ENCODE results near the gene RSAD1. TPM values are rescaled to one million over a fixed set of nuclear protein-coding genes. Genes with fewer than 3 reads are reported as not detected.

Gene RSAD1
- total RNA-seq, 4 donors from 2014 or later = 18.7 to 25.9 (median 23.4) TPM

DNA sequence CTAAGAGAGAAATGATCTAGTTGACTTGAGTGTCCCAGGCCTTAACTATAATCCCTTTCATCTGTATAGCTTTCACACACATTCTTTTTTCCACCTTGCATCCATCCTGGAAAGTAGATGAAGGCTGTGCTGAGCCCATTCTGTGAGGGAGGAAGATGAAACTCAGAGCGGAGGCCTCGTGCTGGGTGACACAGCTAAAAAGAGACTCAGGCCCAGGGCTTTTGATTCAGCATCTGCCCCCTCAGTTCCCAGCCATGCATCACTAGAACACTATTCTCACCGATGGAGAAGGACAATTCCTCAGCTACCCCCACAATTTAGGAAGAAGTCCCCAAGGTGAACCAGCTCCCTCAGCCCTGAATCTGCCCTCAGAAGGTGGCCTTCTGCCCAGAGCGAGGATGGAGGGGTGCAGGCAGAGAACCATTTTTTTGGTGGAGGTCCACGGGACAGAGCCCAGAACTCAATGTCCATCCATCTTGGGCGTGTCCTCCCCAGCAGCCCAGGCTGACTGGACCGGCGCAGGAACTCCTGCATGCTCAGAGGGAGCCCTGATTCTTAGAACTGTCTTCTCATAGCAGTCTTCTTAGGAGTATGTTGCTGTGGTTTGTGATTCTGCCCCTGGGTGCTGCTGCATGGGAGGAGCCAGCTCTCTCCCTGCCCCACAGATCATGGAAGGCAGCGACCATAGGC, 23.8 kb downstream of the RSAD1 start:
- ATAC-seq (ENCODE audit: low FRiP score) (no peak), DNase-seq (ENCODE audit: low spot score) (no peak)
- TF ChIP-seq, protein P1, sequence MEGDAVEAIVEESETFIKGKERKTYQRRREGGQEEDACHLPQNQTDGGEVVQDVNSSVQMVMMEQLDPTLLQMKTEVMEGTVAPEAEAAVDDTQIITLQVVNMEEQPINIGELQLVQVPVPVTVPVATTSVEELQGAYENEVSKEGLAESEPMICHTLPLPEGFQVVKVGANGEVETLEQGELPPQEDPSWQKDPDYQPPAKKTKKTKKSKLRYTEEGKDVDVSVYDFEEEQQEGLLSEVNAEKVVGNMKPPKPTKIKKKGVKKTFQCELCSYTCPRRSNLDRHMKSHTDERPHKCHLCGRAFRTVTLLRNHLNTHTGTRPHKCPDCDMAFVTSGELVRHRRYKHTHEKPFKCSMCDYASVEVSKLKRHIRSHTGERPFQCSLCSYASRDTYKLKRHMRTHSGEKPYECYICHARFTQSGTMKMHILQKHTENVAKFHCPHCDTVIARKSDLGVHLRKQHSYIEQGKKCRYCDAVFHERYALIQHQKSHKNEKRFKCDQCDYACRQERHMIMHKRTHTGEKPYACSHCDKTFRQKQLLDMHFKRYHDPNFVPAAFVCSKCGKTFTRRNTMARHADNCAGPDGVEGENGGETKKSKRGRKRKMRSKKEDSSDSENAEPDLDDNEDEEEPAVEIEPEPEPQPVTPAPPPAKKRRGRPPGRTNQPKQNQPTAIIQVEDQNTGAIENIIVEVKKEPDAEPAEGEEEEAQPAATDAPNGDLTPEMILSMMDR (IDR thresholded peaks at IDR 0.05) = no peak

DNA sequence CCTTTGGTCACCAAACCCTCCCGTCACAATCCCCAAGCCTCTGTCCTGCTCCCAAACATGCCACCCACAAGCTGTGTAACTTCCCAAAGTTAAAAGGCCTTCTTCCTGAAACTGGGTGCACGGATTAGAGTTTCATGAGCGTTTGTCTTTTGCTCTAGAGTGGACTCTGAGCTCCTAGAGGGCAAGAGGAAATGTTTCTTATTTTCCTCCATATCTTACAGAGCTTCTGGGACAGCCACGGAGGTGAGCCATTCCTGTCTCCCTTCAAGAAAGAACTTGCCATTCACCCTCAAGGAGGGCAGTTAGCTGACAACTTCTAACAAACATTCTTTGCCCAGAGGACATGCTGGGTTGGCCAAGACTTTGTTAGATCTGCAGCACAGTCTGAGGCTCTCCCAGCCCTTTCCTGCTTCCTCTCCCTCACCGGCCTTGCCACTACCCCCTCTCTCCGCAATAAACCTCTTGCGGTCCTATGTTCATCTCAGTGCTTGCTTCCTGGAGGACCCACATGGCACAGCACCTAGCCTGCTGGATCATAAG, 27.0 kb downstream of the RSAD1 start:
- no peak for ATAC-seq (ENCODE audit: low FRiP score)
- TF ChIP-seq, protein P1 (IDR thresholded peaks at IDR 0.05) = no peak
- no peak for DNase-seq (ENCODE audit: low spot score)

DNA sequence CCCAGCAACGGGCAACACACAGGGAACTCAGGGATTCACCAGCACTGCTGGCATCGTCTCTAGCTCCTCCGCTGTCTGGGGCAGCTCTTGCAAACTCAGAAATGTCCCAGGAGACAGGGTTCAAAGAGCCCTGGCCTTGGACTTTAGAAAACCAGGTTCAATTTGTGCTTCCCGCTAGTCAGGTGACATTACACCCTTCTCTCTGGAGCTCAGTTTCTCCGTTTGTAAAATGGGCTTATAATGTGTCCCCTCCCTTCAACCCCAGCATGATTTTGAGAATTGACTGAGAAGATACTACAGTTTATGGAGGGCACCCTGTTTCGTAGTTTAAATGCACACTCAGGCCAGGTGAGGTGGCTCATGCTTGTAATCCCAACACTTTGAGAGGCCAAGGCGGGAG, 27.6 kb downstream of the RSAD1 start:
- no peak for ATAC-seq (ENCODE audit: low FRiP score)
- TF ChIP-seq, protein P1 (IDR thresholded peaks at IDR 0.05) = no peak
- DNase-seq (ENCODE audit: low spot score) = no peak

DNA sequence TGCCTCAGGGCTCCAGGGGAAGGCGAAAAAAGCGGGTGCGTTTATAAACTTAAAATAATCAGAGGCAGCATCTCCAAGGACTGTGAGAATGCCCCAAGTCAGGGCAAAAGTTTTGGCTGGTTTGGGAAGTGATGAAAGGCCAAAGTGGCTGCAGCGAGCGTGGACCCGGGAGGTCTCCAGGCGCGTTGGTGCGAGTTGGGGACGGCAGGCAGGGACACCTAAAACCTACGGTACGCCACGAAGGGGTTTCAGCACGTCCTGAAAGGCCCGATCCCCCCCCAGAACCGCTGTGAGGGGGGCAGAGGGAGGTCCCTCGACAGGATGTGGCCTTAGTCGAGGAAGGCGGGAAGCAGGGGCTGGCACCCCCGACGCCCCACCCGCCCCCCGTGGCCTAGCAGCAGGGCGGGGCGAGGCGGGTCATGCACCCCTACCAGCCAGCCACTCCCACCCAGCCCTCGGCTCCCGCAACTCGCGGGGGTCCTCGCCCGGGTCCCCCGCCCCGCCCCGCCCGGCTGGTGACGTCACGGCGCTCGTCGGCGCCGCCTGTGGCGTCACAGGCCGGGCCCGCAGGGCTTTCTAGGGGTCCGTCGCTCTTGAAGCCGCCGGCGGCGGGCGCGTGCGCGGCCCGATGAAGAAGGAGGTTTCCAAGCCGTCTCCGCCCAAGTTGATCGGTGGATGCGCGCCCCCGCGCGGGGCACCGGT, 29.4 kb downstream of the RSAD1 start, which contains the start of gene MYCBPAP:
Gene MYCBPAP (plus strand): TSS at position 569 of the 702 bp plus-strand sequence. CDS start 236 bp downstream, outside the sequence.
- DNase-seq (ENCODE audit: low spot score) (peak; percentile 73), ATAC-seq (ENCODE audit: low FRiP score) (peak; percentile 83)
- TF ChIP-seq, protein P1 (IDR thresholded peaks at IDR 0.05) = no peak

DNA sequence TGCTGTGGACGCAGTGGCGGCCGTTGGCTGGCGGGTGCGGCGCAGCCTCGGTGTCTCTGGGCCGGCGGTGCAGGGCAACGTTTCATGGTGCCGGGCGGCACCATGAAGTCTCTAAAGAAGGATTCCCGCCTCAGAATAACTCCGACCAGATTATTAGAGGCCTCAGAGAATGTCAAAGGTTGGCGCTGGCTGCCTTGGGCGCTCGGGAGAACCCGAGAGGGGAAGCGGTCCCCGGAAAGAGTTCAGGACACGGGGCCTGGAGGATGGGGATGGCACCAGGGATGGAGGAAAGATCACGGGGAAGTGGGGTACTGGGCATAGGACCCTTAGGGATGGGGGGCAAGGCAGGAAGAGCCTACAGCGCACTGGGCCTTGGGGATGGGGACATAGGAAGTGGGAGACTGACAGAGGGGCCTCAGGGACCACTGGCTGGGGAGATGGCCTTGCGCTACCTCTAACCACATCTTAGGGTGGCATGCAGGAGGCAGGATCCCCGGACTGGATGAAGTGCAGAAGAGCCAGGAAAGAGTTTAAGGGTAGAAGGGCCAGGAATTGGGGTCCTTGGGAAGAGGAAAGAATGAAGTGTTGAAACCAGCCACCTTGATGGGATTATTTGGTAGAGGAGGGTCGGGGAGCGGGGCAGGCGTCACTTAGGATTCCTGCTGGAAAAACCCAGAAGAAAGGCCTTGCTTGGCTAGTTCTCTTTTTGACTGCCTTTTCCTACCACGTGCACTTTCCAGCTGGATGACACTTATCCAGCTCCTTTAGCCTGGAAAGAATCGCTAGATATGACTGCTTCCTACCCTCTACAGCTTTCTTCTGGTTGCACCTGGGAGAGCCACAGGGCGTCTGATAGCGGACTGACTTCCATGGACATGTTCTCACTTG, 30.2 kb downstream of the RSAD1 start:
- DNase-seq (ENCODE audit: low spot score) (no peak), ATAC-seq (ENCODE audit: low FRiP score) (peak; percentile 10)
- TF ChIP-seq, protein P1 (IDR thresholded peaks at IDR 0.05) = no peak

DNA sequence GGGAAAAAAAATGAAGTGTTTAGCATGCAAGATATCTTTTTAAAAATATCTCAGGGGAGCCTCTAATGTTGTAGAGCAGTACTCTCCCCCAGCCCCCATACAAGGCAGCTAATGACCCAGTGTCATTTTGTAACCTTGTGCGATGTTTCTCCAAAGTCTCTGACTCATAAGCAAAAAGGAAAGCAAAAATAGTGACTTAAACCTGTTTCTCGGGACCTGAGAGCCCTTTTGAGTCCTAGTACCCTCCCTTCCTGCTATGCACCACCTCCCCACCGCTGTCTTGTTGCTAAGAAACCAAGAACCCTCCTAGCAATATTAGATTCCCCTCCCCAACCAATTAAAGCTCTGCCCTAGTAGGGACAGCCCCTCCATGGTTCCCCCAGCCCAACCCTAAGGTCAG, 32.4 kb downstream of the RSAD1 start:
- TF ChIP-seq, protein P1 (IDR thresholded peaks at IDR 0.05) = no peak
- ATAC-seq (ENCODE audit: low FRiP score) = no peak
- no peak for DNase-seq (ENCODE audit: low spot score)
